Measurements from ENCODE around the gene HBM. TPM values are rescaled to one million over a fixed set of nuclear protein-coding genes. Genes with fewer than 3 reads are reported as not detected.

Gene HBM
- total RNA-seq, 1 donor, result not detected

GRCh38 chr16:133716-134115 lies 32.1 kb upstream of the HBM start:
- TF ChIP-seq CTCF (IDR thresholded peaks at IDR 0.05; ENCODE audit: insufficient read depth, low read length), result no peak
- no peak for DNase-seq (ENCODE audit: low read depth)
- no peak overlapping the region for H3K4me3 ChIP-seq (ENCODE audit: low read depth, low read length)

- H3K4me3 ChIP-seq (ENCODE audit: low read depth, low read length), result peak overlapping the region; percentile 76
- no peak for DNase-seq (ENCODE audit: low read depth)
- TF ChIP-seq CTCF (IDR thresholded peaks at IDR 0.05; ENCODE audit: insufficient read depth, low read length), result no peak
Measured at GRCh38 chr16:138049-138417, 27.7 kb upstream of the HBM start.

GRCh38 chr16:140175-140857 lies 25.5 kb upstream of the HBM start:
- no peak for DNase-seq (ENCODE audit: low read depth)
- no peak for TF ChIP-seq CTCF (IDR thresholded peaks at IDR 0.05; ENCODE audit: insufficient read depth, low read length)
- no peak overlapping the region for H3K4me3 ChIP-seq (ENCODE audit: low read depth, low read length)

GRCh38 chr16:142405-142967 lies 23.3 kb upstream of the HBM start:
- no peak for DNase-seq (ENCODE audit: low read depth)
- no peak overlapping the region for H3K4me3 ChIP-seq (ENCODE audit: low read depth, low read length)
- TF ChIP-seq CTCF (IDR thresholded peaks at IDR 0.05; ENCODE audit: insufficient read depth, low read length), result no peak

- no peak for TF ChIP-seq CTCF (IDR thresholded peaks at IDR 0.05; ENCODE audit: insufficient read depth, low read length)
- H3K4me3 ChIP-seq (ENCODE audit: low read depth, low read length), result no peak overlapping the region
- DNase-seq (ENCODE audit: low read depth), result no peak
Measured at GRCh38 chr16:143047-143446, 22.7 kb upstream of the HBM start.

- H3K4me3 ChIP-seq (ENCODE audit: low read depth, low read length), result no peak overlapping the region
- peak; percentile 3 for DNase-seq (ENCODE audit: low read depth)
- TF ChIP-seq CTCF (IDR thresholded peaks at IDR 0.05; ENCODE audit: insufficient read depth, low read length), result no peak
Measured at GRCh38 chr16:143456-143855, 22.3 kb upstream of the HBM start.

All from fibroblast of the aortic adventitia (primary cell).